ENCODE results near the gene CPNE5.

CPNE5 gene

DNA sequence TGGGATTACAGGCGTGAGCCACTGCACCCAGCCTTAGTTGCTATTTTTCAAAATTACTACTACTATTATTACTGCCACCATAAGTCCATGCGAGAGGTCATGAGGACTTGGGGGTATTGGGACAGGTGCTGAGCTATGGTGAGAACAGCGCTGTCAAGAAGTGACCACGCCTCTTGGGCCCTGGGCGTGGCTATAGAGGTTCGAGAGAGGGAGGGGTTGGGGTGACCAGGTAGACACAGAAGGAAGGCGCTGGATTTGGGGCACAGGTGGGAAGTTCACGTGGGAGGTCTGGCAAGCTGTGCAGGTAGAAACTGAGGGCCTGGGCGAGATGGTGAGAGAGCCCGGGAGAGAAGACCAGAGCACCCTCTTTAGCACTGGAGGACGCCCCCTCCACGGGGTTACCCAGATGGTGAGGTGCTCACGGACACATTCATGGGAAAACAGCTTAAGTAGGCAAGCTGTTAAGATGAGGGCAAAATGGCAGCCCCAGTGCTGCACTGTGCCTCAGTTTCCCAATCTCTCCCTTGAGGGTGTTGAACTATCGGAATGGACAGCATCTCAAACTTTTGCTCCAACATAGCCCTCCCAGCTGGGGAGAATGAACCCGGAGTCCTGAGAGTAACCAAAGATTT lies 80.6 kb downstream of the CPNE5 start:
- DNase-seq, result no peak

DNA sequence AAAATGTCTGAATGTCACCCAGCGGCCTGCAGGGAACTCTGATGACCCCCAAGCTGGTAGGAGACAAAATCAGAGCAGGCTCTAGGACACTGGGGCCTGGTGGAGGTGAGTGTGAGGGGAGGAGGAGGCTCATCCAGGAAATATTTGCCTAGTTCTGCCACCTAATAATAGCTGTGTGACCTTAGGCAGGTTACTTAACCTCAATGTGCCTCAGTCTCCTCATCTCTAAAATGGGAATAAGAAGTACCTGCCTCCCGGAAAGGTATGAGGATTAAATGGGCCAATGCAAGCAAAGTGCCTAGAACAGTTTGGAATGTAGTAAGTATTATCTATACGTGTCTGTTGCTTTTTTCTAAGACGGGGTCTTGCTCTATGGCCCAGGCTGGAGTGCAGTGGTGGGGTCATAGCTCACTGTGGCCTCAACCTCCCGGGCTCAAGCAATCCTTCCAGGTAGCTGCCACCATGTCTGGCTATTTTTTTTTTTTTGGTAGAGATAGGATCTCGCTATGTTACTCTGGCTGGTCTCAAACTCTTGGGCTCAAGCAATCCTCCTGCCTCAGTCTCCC lies 81.2 kb downstream of the CPNE5 start:
- no peak for DNase-seq

DNA sequence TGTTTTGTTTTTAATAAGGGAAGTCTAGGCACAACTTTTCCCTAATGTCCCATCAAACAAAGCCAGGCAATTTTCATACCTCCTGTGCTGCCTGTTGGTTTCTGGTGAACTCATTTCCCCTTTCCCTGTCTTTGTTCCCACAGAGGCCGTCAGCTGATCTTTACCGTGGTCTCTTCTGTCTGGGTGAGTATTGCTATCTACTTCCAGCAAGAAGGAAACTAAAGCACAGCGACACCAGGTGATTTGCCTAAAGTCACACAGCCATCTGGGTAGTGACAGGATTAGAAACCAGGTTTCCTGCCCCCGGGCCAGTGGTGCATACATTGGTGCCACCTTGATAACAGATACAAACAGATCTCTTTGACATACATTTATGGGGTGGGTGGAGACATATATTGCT lies 82.0 kb downstream of the CPNE5 start:
- no peak for DNase-seq

DNA sequence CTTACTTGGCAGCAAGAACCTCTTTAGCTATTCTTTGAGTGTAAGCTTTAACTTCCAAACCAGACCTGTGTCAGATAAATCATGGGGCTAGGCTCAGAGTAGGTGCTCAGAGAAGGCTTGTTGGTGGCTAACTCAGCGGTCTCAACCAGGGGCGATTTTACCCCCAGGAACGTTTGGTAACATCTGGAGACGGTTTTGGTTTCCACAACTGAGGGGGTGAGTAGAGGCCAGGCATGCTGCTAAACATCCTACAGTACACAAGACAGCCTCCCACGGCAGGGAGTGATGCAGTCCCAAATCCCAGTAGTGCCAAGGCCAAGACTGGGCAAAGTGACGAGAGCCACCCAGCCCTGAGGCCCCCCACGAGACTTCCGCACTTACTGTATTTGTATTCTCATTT lies 82.5 kb downstream of the CPNE5 start:
- DNase-seq, result no peak

DNA sequence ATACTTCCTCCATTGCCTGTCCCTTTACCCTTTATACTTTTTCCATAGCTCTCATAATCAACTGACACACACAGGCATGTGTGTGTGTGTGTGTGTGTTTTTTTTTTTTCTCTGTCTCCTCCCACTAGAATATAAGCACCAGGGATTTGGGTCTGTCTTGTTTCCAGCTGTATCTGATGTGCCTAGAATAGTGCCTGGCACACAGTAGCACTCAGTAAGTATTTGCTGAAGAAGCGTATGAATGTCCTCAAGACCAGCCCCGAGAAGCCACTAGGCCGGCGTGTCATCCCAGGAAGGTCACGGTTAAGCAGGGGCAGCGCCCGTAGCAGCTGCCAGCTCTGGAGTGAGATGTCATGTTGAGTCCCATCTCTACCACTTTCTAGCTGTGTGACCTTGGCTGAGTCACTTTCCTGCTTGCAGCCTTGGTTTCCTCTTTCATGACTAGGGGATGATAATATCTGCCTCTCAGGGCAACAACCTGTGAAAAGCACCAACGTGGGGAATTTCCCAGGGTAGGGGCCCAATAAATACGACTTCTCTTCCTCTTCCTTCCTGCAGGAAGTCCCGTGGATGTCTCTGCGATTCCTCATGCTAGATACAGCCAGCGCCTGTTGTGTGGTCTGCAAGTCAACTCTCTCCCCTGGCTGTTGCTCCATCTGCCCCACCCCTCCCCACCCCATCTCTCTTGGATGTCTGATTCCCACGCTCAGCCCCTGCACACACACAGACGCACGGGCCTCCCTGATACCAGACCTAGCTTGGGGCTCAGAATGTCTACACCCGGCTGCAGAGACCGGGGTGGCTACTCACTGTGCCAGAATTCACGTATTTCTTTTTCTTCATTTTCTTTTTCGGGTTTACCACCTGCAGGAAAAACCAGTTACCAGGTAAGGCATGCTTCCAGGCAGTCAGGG lies 83.6 kb downstream of the CPNE5 start:
- peak; percentile 66 for DNase-seq

DNA sequence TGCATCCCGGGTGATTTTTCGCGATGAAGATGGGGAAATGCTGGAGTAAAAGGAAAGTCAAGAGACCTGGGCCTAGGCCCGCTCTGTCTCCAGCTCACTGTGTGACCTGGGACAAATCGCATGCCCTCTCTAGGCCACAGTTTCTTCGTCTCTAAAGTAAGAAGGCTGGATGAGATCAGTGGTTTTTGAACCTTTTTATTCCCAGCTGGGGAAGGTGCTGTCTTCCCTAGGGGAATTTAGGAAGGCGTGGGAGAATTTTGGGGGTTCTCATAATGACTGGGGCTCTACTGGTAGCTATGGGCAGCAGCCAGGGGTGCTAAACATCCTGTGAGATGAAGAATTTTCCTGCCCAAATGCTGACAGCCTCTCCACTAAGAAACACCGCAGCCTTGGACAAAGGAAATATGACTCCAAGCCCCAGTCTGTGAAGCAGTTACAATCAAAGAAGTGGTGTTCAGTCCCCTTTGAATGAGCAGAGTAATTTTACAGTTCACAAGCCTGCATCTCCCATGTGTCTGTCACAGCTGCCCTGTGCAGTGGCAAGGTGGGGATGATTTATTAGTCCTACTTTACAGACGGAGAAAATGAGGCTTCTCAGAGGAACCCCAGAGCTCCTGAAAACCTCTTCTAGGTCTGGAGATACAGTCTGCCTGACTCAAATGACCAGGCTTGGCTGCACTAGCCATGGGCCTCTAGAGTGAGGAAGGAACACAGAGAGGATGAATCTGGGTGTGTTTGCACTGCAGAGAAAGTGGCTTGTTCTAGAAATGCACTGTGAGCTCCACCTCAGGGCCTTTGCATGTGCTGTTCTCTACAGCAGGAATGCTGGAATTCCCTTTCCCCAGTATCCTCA lies 84.4 kb downstream of the CPNE5 start:
- DNase-seq, result no peak

DNA sequence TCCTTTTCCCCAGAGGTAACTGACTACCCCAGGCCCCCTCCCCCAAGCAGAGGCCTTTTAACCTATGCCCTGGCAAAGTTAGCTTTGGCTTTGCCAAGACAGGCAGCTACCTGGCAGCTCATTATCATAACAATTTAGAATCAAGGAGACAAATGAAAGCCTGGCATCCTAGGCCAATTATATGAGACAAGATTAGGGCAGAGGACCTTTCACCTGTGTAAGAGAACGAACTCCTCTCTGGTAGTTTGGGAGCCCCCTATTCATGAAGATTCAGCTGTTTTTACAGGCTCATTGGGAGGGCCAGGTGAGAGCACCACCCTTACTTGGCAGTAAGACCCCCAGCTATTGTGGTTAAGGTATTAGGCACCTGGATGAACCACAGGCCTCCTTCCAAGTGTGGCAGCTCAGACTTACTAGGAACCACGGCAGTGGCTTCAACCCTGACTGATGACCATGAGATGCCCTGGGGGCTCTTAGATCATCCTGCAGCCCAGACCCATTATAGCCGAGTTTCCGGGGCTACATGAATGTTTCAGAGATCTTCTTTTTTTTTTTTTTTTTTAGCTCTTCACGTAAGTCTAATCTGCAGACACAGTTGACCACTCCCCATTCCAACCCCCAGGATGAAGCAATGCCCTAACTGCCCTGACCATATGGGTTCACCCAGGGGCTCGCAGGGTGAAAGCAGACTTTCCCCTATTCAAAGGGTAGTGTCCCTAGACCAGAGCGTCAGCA lies 85.4 kb downstream of the CPNE5 start:
- no peak for DNase-seq

DNA sequence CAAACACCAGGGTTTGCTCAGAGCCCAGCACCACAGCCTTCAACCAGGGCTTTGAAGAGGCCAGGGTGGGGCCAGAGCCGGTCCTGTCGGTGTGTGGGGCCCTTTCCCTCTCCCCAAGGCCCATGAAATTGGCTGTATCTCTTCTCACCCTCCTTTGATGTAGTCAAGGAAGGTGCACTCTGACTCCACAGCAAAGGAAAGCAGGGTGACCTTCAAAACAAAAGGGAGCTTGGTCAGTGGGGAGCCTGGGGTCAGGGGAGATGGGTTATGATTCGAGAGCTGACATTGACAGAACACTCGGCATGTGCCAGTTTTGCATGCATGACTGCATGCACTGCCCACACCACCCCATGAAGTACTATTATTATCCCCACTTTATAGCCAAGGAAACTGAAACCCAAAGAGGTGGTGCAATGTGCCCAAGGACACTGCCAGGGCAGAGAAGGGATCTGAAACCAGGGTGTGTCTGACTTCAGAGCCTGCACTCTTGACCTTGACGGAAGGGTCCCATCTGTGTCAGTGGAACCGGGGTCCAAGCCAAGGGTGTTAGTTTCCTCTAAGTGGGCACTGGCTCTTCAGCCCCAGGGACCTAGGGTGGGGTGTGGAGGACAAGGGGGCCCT lies 86.2 kb downstream of the CPNE5 start:
- no peak for DNase-seq

DNA sequence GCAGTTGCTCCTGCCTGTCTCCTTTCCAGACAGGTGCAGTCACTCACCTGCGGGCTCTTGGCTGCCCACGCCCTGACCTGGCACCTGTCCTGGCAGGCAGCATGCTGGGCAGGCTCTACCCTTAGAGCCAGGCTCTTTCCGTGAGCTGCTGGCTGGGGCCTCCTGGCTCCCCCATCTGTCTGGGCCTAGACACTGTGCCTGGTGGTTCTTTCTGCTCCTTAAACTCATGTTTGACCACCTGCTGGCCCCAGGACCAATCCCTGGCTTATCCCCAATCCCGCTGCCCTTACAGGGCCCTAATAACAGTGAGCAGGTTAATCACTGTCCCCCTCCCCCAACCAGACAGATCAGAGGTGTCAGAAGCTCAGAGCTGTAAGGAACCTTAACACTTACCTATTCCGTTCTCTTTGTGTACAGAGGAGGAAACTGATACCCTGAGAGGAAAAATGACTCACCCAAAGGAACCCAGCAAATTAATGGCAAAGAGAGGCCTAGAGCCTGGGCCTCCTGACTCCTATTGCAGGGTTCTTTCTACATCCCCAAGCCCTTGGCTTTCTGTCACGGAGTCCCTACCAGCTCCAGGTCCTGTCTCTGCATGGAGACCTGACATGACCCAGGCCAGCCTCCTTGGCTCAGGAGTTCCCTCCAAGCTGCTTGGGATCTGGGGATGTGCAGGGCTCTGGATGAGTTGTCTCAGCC lies 86.9 kb downstream of the CPNE5 start:
- DNase-seq, result no peak

DNA sequence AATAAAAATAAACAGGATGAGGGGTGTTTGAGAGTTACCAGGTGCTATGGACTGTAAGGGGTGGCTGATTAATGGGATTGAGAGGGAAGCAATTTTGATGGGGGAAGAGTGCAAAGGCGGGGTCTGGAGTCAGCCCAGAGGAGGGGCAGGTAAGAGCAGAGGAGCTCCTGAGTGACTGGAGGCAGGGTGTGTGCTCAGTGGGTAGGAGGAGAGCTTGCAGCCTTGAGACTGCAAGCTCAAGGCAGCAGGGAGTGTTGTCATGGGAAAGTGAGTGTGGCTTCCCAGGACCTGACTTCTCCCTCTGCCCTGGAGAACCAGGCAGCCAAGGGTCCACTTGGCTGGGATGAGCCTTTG lies 87.4 kb downstream of the CPNE5 start:
- DNase-seq, result no peak

DNA sequence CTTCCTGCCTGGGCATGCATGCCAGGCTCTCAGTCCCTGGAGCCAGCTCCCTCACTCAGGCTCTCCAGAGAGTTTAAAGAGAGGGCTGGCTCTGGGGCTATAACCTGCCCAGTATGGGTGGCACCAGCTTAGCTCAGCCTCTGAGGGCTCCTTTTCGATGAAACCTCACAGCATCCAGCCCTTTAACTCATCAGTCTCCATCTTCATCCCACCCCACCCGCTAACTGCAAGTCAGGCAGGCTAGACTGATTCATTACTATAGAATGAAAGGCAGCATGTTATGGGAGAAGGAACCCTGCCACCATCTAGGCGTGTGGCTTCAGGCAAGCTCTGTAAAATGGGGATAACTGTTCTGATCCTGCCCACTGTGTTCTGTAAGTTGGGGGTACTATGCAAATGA lies 88.2 kb downstream of the CPNE5 start:
- no peak for DNase-seq

DNA sequence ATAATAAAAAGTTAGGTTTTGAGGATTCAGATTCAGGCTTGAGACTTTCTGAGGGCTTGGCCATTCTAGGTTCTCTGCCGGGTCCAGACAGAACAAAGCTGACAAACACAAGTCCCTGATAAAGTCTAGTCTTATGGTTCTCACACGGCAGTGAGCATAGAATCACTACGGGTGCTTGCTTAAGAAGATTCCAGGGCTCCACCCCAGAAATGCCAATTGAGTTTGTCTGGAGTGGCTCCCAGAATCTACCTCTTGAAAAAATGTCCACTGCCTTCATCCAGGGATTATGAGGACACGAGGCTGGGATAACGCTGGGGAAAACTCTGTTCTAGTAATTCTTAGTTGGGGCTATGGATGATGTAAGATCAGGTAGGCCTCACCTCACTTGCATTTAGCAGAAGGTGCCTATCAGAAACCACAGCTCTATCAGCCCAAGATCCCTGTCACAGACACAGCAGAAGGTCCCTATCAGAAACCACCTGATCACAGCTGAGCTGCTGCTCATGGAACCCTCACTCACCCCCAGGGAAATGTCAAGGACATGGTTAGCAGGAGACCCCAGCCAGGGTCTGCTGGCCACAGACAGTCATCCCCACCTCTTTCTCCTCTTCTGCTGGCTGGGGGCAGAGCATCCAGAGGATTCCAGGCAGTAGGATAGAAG lies 89.3 kb downstream of the CPNE5 start:
- no peak for DNase-seq

DNA sequence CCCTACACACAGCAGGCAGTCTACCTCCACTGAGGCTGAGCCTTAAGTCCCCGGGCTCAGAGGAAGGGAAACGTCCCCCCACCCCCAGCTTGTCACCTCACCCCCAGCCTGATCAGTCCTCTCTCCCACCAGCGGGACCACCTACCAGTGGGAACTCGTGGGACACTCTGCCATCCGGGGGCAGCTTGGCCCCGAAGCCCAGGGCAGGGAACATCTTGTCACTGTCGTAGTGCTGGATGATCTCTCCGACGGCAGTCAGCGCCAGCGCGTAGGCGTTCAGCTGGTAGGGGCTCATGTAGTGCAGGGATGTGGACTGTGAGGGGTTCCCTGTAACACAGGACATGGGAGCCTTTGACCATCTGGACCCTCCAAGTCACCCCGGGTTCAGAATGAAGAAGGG lies 93.0 kb downstream of the CPNE5 start:
- no peak for DNase-seq

DNA sequence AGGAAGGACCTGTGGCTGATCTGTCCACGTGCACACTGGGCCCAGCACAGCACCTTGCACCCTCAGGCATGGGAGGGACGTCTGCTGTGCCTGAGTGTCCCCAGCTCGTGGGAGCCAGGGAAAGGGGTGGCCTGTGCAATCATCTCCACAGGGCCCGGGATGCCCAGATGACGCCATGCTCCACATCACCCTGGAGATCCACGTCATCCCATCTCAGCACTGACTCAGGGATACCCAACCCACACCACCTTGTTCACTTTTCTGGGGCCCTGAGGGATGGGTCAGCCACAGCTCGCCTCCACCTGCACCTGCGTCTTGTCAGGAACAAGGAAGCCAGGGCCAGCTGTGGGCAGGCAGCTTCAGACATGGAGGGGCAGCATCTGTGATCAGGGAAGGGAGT lies 93.4 kb downstream of the CPNE5 start:
- DNase-seq, result no peak

DNA sequence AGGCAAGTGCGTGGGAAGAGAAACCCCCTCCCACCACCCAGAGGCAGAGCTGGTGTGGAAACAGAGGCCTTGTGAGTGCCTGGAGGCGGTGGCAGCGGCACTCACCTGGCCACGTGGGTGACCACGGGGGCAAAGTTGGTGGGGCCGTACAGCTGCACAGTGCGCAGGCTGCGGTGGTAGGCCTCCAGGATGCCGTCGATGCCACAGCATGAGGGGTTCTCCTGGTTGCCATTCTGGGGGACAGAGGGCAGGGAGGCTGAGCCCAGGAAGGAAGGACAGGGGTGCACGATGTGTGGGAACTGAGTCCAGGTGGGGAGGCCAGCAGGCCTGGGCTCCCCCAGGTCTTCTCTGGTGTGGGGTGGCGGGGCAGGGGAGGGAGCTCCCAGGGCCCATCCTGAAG lies 94.0 kb downstream of the CPNE5 start:
- no peak for DNase-seq

DNA sequence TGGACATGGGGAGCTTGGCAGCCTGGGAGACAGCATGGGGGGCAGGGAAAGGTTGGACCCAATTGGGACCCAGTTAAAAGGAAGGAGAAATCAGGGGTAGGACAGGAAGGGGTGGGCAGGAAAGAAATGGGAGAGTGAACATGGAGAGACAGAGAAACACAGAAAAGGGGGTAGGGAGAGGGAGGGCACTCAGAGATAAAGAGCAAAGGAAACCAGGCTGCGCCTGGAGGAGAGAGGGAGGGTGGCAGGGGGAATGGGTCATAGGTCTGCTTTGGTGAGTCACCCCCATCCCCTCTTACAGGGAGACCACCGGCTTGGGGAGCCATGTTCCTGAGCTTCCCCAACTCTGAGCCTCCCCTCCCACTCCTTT lies 95.0 kb downstream of the CPNE5 start:
- DNase-seq, result no peak

DNA sequence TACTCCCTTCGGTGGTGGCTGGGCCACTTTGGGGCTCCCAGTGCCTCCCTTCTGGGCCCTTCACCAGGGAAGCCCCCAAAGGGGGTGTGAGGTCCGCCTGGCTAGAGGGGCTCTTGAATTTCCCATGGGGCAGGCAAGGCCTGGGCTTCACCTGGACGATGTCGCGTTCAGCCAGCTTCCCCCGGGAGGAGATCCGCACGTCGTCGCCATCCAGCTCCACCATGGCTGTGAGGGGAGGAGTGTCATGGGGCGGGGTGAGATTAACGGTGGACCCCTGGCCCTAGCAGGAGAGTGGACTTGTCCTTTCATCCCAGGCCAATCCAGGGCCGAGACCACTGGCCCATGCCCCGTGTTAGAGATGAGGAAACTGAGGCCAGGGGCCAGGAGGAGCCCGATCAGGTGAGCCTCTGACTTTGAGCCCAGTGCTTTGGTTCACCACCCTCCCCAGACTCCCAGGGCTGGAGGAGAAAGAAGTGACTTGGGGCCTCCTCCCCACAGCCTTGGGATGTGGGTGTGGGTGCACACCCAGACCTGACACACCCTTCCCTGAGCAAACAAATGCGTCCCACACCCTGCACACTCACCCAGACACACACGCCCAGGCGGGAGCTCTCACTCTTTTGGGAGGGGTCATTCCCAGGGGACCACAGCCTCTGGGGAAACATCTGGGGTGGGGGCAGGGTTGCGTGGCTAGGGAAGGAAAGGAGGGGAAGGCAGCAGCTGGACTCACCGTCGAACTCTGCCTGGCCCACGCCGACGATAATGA lies 95.5 kb downstream of the CPNE5 start:
- no peak for DNase-seq

DNA sequence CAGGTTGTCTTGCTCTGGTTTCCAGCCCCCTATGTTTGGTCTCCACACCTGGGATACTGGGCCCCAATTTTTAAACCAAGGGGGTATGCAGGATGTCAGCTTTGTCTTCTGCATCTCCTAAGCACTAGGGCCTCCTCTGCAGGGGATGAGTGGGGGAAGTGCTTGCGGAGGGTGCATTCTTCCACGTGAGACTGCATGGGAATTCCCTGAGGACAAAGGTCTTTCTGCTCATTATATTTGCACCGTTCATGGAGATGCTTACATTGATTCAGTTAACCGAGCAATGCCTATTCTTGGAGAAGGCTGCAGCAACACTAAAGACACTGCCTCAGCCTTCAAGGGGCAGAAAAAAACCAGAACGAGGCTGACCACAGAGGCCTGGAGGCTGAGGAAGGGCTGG lies 96.2 kb downstream of the CPNE5 start:
- DNase-seq, result no peak

DNA sequence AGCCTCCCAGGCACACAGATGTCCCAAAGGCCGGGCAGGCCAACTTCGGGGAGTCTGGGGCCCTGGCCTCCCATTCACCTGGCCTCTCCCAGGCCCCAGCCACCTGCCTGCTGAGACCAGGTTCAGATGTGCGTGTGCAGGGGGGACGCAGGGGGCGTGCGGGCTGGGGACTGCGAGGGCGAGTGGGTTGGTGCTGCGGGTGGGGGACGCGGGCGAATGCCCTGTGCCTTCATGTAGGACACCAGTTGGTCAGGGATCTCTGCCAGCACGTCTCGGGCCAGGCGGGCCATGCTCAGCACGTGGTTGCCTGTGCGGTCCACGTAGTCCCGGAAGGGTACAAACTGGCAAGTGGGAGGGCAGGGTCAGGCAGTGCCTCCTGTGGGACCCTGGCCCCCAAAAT lies 97.1 kb downstream of the CPNE5 start:
- no peak for DNase-seq

DNA sequence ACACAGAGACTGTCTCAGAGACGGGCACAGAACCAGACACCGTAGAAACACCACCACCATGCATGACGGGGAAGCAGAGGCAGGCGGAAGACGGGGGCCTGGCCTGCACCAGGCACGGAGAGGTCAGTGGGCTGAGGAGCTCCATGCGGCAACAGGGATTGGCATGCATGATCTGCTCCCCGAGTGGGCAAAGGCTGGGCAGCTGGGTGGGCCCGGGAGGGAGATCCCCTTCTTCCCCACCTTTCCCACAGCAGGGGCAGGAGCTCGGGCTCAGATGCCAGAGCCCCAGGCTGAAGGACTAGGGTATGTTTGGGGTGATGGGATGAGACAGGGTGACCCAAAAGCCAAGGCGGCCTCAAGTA lies 98.4 kb downstream of the CPNE5 start:
- DNase-seq, result no peak

Data from activated naive CD4-positive, alpha-beta T cell treated with anti-CD3 and anti-CD28 coated beads, Interleukin-2, amount 50 U/mL, for 16 hours (primary cell).